GM21619 (cell line): ENCODE results near the gene COL5A3.
"Not testable (repeated sequence)": the region's sequence is repeated elsewhere in the genome, so short reads cannot be mapped to it uniquely, and the experiment has no call there.

Experiments
- ATAC-seq: cut with Tn5 transposase; IDR thresholded peaks from one replicate; pipeline ENCODE4 v1.9.1; 2021; ENCODE audit not compliant: unreplicated experiment

COL5A3 gene

DNA sequence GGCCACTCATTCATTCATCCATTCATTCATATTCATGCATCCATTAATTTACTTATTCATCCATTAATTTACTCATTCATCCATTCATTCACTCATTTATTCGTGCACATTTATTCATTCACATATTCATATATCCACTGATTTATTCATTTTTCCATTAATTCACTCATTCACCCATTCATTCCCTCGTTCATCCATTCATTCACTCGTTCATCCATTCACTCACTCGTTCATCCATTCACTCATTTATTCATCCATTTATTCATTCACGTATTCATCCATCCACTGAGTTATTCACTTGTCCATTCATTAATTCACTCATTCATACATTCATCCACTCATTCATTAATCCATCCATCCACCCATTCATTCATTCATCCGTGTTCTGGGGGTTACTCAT lies 38.2 kb downstream of the COL5A3 start:
- ATAC-seq, result no peak

DNA sequence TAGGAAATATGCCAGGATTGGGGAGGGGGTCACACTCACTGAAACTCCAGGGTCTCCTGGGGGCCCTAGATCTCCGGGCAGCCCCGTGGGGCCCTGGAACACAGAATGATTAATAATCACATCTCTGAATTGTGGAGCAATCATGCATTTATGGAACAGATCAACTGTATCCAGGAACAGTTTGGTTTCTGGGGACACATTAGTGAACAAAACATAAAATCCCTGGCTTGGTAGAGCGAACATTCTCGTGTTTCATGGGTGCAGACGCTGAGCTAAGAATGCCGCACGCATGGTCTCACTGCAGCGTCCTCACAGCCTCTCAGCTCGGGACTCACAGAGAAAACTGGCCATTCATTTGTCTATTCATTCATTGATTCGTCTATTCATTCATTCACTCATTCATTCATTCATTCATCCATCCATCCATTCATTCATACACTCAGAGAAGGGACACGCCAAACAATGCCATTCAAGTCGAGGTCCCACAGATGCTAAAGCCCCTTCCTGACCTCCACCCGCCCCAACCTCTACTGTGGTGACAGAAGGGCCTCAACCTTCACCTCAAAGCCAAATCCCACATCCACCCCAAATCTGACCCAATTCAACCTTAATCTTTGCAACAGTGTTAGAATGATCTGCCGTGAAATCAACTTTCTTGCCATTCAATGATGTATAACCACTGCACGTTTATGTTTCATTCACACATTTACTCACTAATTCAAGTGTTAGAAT lies 39.0 kb downstream of the COL5A3 start:
- no peak for ATAC-seq

DNA sequence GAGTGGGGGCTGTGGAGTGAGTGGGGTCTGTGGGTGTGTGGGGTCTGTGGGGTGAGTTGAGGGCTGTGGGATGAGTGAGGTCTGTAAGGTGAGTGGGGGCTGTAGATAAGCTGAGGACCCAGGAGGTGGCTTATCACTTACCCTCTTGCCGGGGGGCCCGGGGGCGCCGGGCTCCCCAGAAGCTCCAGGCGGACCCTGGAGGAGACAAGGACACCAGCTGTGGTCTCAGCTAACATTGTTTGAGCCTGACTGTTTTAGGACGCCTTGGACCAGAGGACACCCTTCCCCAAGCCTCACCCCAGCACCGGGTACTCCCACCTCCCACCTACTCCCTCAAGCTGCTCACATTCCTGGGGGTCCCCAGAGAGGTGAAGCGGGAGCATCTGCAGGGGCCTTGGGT lies 39.8 kb downstream of the COL5A3 start:
- no peak for ATAC-seq

DNA sequence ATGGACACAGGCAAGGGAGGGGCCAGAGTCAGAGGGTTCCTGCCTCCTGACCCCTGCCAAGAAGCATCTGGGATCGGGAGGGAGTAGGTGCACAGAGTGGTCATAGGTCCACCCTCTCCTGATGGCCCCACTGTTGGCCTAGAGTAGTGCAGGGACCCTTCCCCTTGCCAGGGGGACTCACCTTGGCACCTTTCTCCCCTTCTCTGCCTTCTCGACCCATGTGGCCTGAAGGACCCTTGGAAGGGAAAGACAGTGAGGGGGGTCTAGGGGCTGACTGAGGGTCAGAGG lies 40.7 kb downstream of the COL5A3 start:
- no peak for ATAC-seq

DNA sequence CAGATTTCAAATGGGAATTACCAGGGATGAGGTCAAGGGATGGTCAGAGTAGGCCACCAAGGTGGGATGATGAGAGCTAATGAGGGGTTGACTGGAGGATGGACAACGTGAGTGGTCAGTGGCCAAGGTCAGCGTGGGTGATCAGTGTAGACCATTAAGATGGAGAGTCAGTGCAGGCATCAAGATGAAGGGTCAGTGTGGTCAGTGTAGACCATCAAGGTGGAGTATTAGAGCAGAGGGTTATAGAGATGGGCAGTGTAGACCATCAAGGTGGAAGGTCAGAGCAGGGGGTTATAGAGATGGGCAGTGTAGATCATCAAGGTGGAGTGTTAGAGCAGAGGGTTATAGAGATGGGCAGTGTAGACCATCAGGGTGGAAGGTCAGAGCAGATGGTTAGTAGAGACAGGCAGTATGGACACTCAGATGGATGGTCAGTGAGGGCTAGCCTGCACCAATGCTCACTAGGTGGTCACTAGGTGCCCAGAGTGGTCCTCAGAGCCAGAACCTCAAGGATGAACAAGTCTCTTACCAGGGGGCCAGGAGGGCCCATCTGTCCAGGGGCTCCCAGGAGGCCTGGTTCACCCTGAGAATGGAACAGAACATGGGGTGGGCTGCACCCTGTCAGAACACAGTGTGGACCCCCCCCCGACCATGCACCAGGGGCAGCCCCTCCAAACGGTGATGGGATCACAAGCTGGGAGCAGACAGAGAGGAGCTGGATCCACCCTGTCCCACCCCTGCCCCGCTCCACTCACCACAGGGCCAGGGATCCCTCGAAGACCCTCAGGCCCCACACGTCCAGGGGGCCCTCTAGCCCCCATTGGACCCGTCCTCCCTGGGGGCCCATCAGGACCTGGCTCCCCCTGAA lies 41.2 kb downstream of the COL5A3 start:
- ATAC-seq, result no peak

DNA sequence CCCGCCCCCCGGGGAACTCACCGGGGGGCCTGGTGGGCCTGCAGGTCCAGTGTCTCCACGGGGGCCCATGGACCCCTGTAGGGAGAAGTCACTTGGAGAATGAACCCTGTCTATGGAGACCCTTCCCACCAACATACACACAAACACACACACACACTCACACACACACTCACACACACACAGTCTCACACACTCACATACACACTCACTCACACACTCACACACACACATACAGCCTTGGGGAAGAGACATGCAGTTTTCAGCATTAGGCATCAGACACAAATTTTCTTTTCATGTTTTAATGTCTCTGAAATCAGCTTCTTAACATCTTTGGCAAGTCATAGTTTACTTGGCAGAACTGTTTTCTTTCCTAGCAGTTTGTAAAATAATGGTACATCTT lies 43.0 kb downstream of the COL5A3 start:
- ATAC-seq, result no peak

DNA sequence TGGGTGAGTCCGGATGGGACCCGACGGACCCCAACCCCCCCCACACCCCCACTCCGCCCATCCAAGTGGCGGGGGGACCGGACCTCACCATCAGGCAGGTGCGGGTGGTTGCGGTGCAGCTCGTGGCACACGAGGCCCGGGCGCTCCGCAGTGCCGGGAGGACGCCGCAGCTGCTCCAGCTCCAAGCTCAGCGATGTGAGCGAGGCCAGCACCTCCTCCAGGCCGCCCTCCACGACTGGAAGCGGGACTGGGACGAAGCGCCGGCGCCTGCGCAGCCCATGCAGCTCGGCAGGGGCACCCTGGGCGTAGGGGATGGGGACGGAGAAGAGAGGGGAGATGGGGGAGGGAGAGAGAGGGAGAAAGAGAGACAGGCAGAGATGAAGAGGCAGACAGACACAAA lies 43.9 kb downstream of the COL5A3 start:
- ATAC-seq, result no peak

DNA sequence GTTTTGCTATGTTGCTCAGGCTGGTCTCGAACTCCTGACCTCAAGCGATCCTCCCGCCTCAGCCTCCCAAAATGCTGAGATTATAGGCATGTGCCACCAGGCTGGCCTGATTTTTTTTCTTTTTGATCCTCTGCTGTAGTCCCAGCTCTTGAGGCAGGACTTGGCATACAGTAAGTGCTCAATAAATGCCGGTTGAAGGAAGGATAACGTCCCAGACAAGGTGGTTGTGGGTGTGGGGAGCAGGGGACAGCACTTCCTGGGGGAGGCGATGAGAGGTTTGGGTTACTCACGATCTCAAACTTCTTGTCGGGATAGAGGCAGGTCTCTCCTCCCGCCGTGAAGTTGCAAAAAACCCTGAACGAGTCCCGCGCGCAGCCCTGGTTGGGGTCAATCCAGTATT lies 44.3 kb downstream of the COL5A3 start:
- ATAC-seq, result no peak

DNA sequence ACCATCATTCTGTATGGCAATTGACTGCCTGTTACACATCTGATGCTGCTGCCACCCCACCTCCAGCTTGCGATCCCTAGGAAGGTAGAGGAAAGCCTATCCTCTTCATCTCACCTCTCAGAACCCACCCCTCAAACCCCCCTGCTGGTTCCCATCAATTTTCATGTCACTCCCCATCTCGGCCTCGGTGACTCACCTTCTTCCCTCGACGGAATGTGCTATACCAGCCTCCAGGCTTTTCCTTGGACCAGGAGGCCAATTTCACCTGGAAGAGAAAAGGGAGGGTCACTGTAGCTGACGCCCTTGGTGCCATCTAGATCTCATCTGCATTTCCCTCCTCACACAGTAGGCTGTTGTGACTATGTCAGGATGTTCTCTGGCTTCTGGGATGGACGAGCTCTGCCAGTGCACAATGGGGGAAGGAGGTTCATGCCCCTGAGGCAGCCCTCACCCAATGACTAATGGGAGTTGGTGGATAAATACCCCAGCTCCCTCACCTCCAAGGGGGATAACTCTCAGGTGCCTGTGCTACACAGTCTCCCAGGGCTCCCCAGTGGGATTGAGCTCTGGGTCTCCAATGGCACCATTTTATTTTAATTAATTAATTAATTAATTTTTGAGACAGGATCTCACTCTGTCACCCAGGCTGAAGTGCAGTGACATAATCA lies 47.5 kb downstream of the COL5A3 start:
- no peak for ATAC-seq

DNA sequence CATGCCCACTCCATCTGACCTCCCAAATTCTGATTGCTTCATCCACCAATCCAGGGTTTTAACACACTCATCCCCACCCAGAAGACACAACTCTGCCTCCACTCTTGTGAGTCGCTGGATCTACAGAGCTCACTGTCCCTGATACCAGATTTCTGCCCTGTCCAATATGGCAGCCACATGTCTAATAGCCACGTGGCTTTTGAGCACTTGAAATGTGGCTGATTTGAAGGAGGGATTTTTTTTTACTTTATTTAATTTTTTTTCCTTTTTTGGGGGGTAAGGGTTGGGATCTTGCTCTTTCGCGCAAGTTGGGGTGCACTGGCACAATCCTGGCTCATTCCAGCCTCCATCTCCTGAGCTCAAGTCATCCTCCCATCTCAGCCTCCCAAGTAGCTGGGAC lies 49.2 kb downstream of the COL5A3 start:
- ATAC-seq, result no peak

DNA sequence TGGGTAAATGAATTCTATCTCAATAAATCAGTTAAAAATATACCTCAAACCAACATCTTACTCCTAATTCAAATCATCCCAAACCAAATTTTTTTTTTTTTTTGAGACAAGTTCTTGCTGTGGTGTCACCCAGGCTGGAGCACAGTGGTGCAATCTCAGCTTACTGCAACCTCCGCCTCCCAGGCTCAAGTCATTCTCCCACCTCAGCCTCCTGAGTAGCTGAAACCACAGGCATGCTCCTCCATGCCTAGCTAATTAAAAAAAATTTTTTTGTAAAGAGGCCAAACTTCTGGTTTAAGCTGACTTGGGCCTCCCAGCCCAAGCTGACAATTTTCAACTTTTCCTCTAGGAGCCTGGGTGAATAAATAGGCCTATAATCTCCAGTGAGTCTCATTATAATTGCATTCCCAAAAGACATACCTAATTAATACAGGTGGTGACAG lies 51.9 kb downstream of the COL5A3 start:
- no peak for ATAC-seq

DNA sequence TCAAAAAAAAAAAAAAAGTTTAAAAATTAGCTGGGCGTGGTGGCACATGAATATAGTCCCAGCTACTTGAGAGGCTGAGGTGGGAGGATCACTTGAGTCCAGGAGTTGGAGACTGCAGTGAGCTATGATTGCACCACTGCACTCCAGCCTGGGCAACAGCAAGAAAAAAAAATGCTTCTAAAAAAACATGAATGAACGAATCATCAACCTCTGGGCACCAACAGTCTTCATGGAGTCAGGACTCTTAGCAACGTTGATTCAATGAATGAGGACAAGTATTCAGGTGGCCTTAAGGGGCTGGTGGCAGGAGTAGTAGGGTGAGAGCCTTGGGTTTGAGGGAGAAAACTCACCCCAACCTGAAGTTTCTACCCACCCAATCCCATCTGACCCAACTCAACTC lies 53.3 kb downstream of the COL5A3 start:
- no peak for ATAC-seq

DNA sequence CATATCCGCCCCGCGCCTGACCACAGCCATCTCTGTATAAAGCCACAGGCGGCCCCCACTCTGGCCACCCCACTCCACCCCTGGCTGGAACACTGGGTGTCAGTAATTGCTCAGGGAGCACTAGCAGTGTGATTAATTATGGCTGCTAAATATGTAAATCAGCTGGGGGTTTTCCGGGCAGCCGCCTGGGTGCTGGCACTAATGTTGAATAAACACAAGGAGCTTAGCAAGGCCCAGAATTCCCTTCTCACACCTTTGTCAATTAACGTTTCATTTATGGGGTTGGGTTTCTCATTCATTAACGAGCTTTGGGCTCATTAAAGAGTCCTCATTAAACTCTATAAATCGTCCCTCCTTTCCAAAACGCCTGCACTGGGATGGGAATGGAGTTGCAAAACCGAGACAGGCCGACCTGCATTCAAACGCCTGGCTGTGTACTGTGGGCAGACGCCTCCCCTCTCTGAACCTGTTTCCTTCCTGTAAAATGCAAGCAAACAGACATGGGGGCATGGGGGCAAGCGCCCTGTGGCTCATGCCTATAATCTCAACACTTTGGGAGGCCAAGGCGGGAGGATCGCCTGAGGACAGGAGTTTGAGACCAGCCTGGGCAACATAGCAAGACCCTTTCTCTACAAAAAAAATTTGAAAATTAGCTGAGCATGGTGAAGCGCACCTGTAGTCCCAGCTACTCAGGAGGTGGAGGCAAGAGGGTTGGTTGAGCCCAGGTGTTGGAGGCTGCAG lies 56.3 kb downstream of the COL5A3 start:
- no peak for ATAC-seq

DNA sequence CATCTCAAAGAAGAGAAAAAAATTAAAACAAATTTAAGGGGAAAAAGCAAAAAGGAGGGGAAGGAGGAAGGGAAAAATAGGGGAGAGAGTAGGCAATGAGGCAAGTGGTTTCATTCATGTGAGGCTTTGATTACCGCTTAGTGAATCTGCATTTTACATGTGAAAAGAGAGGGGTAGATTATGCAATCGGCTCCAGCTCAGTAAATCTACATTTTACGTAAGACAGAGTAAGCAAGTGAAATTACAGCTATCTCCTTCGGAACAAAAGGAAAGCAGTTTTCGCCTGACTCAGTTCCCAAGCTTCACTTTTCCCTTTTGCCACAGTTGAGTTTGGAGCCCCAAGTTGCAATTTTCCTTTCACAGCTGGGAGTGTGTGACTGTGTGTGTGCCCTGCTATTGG lies 58.0 kb downstream of the COL5A3 start:
- ATAC-seq, result no peak

DNA sequence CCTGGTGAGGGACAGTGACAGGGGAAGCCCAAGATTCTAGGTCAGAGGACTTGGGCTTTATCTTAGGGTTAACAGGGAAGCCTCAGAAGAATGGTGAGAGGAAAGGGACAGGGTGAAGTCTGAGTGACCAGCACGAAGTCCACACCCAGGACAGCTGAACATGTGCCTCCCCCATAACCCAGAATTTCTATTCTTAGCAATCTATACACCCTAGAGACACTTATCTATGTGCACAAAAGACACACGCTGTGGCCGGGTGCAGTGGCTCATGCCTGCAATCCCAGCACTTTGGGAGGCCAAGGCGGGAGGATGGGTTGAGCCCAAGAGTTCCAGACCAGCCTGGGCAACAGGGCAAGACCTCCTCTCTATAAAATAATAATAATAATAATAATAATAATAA lies 62.9 kb downstream of the COL5A3 start:
- no peak for ATAC-seq

DNA sequence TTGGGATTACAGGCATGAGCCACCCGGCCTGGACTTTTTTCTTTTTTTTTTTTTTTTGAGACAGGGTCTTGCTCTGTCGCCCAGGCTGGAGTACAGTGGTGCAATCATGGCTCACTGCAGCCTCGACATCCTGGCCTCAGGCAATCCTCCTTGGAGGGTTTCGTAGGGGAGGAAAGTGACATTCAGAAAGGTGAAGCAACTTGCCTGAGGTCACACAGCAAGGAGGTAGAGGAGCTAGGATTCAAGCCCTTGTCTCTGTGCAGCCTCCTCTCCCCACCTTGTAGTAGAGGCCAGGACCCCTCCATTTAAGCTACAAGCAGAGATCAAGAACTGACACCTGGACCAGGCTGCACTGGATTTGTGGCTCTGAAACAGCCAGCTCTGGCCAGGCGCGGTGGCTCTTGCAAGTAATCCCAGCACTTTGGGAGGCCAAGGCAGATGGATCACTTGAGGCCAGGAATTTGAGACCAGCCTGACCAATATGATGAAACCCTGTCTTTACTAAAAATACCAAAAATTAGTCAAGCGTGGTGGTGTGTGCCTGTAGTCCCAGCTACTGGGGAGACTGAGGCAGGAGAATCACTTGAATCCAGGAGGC lies 63.7 kb downstream of the COL5A3 start:
- ATAC-seq, result not testable (repeated sequence)

DNA sequence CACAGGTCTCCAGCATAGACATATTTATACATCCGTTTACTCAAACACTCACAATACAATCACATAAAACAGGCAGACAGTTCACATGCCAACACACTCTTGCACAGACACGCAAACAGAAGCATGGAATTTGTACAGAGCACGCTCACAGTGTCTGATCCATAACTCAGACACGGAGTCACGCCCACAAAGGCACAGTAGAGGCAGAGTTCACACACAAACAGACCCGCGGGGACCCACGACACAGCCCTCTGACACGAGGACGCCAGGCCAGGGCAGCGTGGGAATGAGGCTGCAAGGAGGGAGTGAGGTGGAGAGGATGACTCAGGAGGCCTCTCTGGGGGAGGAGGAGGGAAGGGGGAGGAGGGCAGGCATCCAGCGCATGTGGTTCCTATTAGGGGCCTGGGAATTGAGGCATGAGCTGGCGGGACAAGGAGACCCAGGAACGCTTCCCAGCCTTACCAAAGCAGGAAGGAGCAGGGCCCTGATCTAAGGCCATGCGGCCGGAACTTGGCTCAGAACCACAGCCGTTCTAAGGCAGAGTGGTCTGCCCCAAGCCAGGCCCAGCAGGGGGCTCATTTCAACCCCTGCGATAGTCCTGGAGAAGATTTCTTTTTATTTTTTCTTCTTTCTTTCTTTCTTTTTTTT lies 64.9 kb downstream of the COL5A3 start:
- ATAC-seq, result no peak

DNA sequence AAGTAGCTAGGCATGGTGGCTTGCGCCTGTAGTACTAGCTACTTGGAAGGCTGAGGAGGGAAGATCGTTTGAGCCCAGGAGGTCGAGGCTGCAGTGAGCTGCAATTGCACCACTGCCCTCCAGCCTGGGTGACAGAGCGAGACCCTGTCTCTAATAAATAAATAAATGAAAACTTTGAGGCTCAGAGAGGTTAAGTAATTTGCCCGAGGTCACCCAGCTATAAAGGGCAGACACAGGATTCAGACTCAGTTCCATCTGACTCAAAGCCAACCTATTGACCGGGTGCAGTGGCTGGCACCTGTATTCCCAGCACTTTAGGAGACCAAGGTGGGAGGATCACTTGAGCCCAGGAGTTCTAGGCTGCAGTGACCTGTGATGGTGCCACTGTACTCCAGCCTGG lies 66.6 kb downstream of the COL5A3 start:
- no peak for ATAC-seq

DNA sequence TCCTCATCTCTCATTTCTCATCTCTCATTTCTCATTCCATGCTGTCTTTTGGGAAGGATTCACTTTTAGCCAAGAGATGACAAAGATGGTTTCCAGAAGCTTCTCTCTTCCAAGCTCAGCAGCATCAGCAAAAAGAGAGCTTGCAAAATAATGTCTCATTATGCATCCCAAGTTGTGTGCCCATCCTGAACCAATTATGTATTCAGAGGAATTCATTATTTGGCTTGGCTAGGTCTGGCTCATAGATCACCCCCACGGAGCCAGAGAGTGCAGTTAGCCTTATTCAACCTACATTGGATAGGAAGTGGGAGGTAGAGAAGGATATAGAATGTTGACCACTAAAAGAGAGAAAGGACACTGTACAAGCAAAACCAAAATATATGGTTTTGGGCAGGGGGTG lies 68.6 kb downstream of the COL5A3 start:
- ATAC-seq, result no peak

DNA sequence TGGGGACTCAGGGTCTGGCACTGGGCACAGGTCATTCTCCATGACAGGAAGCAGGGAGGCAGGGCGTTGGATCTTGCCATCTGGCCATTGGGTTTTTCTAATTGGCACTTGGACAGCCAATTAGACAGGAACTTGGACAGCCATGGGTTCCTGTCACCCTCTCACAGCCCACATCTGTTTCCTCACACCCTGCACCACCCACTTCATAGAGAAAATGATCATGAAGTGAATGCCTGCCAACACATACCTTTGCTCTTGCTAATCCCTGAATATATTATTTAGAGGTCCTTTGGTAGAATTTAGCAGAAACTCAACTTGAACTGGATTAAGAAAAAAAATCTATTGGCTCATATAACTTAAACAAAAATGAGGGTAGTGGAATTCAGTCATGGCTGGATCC lies 69.1 kb downstream of the COL5A3 start:
- no peak for ATAC-seq

DNA sequence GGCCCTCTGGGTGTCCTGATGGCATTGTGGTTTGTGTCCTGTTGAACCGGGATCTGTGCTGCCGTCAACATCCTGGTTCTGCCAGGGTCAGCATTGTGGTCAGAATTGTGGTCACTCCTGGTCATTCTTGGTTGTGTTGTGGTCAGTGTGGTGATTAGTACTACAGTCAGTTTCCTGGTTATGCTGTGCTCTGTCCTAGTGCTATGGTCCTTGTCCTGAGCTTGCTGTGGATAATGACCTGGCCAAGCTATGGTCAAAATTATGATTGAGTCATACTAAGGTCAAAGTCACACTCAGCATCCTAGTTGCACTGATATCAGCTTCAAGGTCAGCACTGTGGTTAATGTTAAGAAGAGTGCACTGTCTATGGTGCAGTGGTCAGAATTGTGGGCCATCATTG lies 69.5 kb downstream of the COL5A3 start:
- no peak for ATAC-seq
